Activated gamma-delta T cell treated with Interleukin-2 at 50 U/mL for 16 hours (primary cell): ENCODE results near the gene FCGR1A.
"Not testable (repeated sequence)": the region's sequence is repeated elsewhere in the genome, so short reads cannot be mapped to it uniquely, and the experiment has no call there.

ENCODE experiments used
- DNase-seq: peaks from one replicate; pipeline ENCODE4 v3.0.0-alpha.2; 2020

Gene FCGR1A

GRCh38 chr1:149782600-149782999, at the start of gene FCGR1A:
TSS of gene FCGR1A (plus strand) at chr1:149782694. CDS start at chr1:149782744, 50 bp downstream.
- not testable (repeated sequence) for DNase-seq

GRCh38 chr1:149732781-149733180, 49.7 kb upstream of the FCGR1A start:
- DNase-seq: not testable (repeated sequence)

GRCh38 chr1:149734692-149735091, 47.8 kb upstream of the FCGR1A start:
- DNase-seq: not testable (repeated sequence)

- DNase-seq: not testable (repeated sequence)
Observed at GRCh38 chr1:149740148-149740581, 42.3 kb upstream of the FCGR1A start.

- not testable (repeated sequence) for DNase-seq
Observed at GRCh38 chr1:149740590-149741230, 41.8 kb upstream of the FCGR1A start.

- not testable (repeated sequence) for DNase-seq
Observed at GRCh38 chr1:149741914-149742313, 40.6 kb upstream of the FCGR1A start.

- DNase-seq: not testable (repeated sequence)
Observed at GRCh38 chr1:149746463-149747356, 35.8 kb upstream of the FCGR1A start.

GRCh38 chr1:149747359-149748143, 34.9 kb upstream of the FCGR1A start:
- not testable (repeated sequence) for DNase-seq

GRCh38 chr1:149748144-149748500, 34.4 kb upstream of the FCGR1A start:
- not testable (repeated sequence) for DNase-seq

GRCh38 chr1:149750562-149750961, 31.9 kb upstream of the FCGR1A start:
- DNase-seq: not testable (repeated sequence)

GRCh38 chr1:149752186-149752585, 30.3 kb upstream of the FCGR1A start:
- not testable (repeated sequence) for DNase-seq

- not testable (repeated sequence) for DNase-seq
Observed at GRCh38 chr1:149753466-149753865, 29.0 kb upstream of the FCGR1A start.

GRCh38 chr1:149755294-149755693, 27.2 kb upstream of the FCGR1A start:
- DNase-seq: not testable (repeated sequence)

GRCh38 chr1:149762294-149762693, 20.2 kb upstream of the FCGR1A start:
- not testable (repeated sequence) for DNase-seq

GRCh38 chr1:149764087-149764800, 18.2 kb upstream of the FCGR1A start:
- DNase-seq: not testable (repeated sequence)

GRCh38 chr1:149766241-149766640, 16.3 kb upstream of the FCGR1A start:
- DNase-seq: not testable (repeated sequence)

- DNase-seq: not testable (repeated sequence)
Observed at GRCh38 chr1:149769216-149769615, 13.3 kb upstream of the FCGR1A start.

GRCh38 chr1:149770661-149771060, 11.8 kb upstream of the FCGR1A start:
- DNase-seq: not testable (repeated sequence)

- not testable (repeated sequence) for DNase-seq
Observed at GRCh38 chr1:149771653-149772425, 10.7 kb upstream of the FCGR1A start.

GRCh38 chr1:149775510-149776147, 6.9 kb upstream of the FCGR1A start:
- DNase-seq: not testable (repeated sequence)

- not testable (repeated sequence) for DNase-seq
Observed at GRCh38 chr1:149777084-149777483, 5.4 kb upstream of the FCGR1A start.
